Measurements from ENCODE around the gene SLIT3. TPM values are rescaled to one million over a fixed set of nuclear protein-coding genes. Genes with fewer than 3 reads are reported as not detected.

The SLIT3 gene
- total and polyA plus RNA-seq, 2 experiments from 2014 or later, result 0.59 to 0.71 TPM

DNA sequence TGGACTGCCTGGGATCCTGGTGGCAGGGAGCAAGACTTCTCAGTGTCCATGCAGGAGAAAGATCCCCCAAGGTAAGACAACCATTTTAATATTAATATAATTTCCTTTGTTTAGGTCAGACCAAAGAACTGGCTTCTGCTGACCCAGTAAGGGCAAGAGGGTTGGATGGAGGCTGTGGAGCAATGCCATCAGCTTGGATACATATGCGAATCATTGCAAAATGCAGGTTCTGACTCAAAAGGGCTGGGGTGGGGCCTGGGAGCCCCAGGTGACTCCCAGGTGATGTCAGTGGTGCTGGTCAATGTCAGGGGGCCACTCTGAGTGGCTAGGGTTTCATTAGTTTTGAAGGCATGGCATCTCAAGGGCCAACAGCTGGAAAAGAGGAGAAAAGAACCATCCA is 632.9 kb downstream of the SLIT3 start:
- Histone ChIP-seq H3K9me2 (ENCODE audit: insufficient read depth) (no peaks in the 10 kb centered on the region), H3K4me2 (no peak overlapping the region), H3K79me2 (replicated peaks; ENCODE audit: insufficient read depth) (no peaks in the 10 kb centered on the region), H3K4me1 (ENCODE audit: insufficient read depth) (no peaks in the 10 kb centered on the region), H3F3A (replicated peaks; ENCODE audit: low read depth) (no peaks in the 10 kb centered on the region), H3K4me3 (no peak overlapping the region), H3K27ac (ENCODE audit: low read depth) (no peak overlapping the region), H3K36me3 (ENCODE audit: insufficient read depth) (no peaks in the 10 kb centered on the region), H2AFZ (no peak overlapping the region), H4K20me1 (replicated peaks; ENCODE audit: insufficient read depth) (no peaks in the 10 kb centered on the region), H3K27me3 (ENCODE audit: insufficient read depth) (no peaks in the 10 kb centered on the region)
- Mint-ChIP-seq H3K27ac (no peak overlapping the region), H3K36me3 (ENCODE audit: low read depth) (no peaks in the 10 kb centered on the region), H3K27me3 (ENCODE audit: insufficient read depth, low read depth, poor library complexity) (peaks cover 4% of the 10 kb centered on the region), H3K4me1 (peaks cover 3% of the 10 kb centered on the region; the same call in 1 of the 3 replicates), H3K9me3 (no peaks in the 10 kb centered on the region), H3K4me3 (no peak overlapping the region)
- ATAC-seq (no peak), DNase-seq (ENCODE audit: low spot score) (no peak)
- TF ChIP-seq, protein P1, sequence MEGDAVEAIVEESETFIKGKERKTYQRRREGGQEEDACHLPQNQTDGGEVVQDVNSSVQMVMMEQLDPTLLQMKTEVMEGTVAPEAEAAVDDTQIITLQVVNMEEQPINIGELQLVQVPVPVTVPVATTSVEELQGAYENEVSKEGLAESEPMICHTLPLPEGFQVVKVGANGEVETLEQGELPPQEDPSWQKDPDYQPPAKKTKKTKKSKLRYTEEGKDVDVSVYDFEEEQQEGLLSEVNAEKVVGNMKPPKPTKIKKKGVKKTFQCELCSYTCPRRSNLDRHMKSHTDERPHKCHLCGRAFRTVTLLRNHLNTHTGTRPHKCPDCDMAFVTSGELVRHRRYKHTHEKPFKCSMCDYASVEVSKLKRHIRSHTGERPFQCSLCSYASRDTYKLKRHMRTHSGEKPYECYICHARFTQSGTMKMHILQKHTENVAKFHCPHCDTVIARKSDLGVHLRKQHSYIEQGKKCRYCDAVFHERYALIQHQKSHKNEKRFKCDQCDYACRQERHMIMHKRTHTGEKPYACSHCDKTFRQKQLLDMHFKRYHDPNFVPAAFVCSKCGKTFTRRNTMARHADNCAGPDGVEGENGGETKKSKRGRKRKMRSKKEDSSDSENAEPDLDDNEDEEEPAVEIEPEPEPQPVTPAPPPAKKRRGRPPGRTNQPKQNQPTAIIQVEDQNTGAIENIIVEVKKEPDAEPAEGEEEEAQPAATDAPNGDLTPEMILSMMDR (conservative IDR thresholded peaks at IDR 0.05; ENCODE audit: low read depth in 2 of 2), result no peak
- TF ChIP-seq JUNB (IDR thresholded peaks at IDR 0.05; ENCODE audit: unreplicated experiment) (no peak), ZNF114 (CRISPR knock-in tag; IDR thresholded peaks at IDR 0.05) (no peak)

DNA sequence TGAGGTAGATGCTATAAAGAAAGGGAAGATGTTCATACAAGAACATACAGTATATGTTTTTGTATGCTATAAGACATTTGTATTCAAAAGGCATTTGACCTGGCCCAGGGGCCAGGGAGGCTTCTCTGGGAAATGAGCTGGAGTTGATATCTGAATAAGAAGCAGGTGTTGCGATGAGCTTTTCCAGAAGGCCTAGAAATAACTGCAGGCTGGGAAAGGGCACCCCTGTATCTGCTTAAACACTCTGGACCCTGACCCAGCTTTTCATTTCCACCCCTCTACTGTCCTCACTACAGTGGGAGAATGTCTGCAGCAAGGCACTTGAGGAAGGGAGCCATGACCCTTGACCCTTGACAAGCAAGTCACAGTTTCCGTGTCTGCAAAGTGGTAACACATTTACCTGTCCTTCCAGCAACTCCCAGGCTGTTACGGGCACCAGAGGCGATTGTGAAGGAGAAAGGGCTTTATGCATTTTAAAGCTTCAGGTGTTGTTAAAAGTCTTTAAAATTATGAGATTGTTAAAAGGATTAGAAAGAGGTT is 633.6 kb downstream of the SLIT3 start:
- H2AFZ ChIP-seq, result no peak overlapping the region
- H3K9me2 ChIP-seq (ENCODE audit: insufficient read depth), result no peaks in the 10 kb centered on the region
- no peaks in the 10 kb centered on the region for H3F3A ChIP-seq (replicated peaks; ENCODE audit: low read depth)
- H3K27ac Mint-ChIP-seq, result no peak overlapping the region
- H3K4me2 ChIP-seq, result no peak overlapping the region
- no peaks in the 10 kb centered on the region for H3K79me2 ChIP-seq (replicated peaks; ENCODE audit: insufficient read depth)
- H3K9me3 Mint-ChIP-seq, result no peaks in the 10 kb centered on the region
- no peak for ATAC-seq
- no peak overlapping the region for H3K4me3 Mint-ChIP-seq
- H3K27ac ChIP-seq (ENCODE audit: low read depth), result no peak overlapping the region
- H3K4me1 ChIP-seq (ENCODE audit: insufficient read depth), result no peaks in the 10 kb centered on the region
- no peaks in the 10 kb centered on the region for H3K27me3 ChIP-seq (ENCODE audit: insufficient read depth)
- H3K4me1 Mint-ChIP-seq, result peaks cover 3% of the 10 kb centered on the region; the same call in 1 of the 3 replicates
- no peak overlapping the region for H3K4me3 ChIP-seq
- no peaks in the 10 kb centered on the region for H3K36me3 ChIP-seq (ENCODE audit: insufficient read depth)
- H3K27me3 Mint-ChIP-seq (ENCODE audit: insufficient read depth, low read depth, poor library complexity), result peaks cover 4% of the 10 kb centered on the region
- no peaks in the 10 kb centered on the region for H4K20me1 ChIP-seq (replicated peaks; ENCODE audit: insufficient read depth)
- H3K36me3 Mint-ChIP-seq (ENCODE audit: low read depth), result no peaks in the 10 kb centered on the region
- DNase-seq (ENCODE audit: low spot score), result no peak
- TF ChIP-seq ZNF114 (CRISPR knock-in tag; IDR thresholded peaks at IDR 0.05) (no peak), EZH2 (IDR thresholded peaks at IDR 0.05; ENCODE audit: low read depth, unreplicated experiment) (no peak), STAT1 (IDR thresholded peaks at IDR 0.05; ENCODE audit: unreplicated experiment) (no peak), EZH2phosphoT487 (IDR thresholded peaks at IDR 0.05; ENCODE audit: unreplicated experiment) (no peak), NANOG (IDR thresholded peaks at IDR 0.05; ENCODE audit: borderline replicate concordance) (no peak), CREB1 (CRISPR knock-in tag; IDR thresholded peaks at IDR 0.05; ENCODE audit: low read depth) (no peak), ETS1 (IDR thresholded peaks at IDR 0.05) (no peak)
- TF ChIP-seq, protein P1 (conservative IDR thresholded peaks at IDR 0.05; ENCODE audit: low read depth in 2 of 2), result no peak
- TF ChIP-seq, protein P2, sequence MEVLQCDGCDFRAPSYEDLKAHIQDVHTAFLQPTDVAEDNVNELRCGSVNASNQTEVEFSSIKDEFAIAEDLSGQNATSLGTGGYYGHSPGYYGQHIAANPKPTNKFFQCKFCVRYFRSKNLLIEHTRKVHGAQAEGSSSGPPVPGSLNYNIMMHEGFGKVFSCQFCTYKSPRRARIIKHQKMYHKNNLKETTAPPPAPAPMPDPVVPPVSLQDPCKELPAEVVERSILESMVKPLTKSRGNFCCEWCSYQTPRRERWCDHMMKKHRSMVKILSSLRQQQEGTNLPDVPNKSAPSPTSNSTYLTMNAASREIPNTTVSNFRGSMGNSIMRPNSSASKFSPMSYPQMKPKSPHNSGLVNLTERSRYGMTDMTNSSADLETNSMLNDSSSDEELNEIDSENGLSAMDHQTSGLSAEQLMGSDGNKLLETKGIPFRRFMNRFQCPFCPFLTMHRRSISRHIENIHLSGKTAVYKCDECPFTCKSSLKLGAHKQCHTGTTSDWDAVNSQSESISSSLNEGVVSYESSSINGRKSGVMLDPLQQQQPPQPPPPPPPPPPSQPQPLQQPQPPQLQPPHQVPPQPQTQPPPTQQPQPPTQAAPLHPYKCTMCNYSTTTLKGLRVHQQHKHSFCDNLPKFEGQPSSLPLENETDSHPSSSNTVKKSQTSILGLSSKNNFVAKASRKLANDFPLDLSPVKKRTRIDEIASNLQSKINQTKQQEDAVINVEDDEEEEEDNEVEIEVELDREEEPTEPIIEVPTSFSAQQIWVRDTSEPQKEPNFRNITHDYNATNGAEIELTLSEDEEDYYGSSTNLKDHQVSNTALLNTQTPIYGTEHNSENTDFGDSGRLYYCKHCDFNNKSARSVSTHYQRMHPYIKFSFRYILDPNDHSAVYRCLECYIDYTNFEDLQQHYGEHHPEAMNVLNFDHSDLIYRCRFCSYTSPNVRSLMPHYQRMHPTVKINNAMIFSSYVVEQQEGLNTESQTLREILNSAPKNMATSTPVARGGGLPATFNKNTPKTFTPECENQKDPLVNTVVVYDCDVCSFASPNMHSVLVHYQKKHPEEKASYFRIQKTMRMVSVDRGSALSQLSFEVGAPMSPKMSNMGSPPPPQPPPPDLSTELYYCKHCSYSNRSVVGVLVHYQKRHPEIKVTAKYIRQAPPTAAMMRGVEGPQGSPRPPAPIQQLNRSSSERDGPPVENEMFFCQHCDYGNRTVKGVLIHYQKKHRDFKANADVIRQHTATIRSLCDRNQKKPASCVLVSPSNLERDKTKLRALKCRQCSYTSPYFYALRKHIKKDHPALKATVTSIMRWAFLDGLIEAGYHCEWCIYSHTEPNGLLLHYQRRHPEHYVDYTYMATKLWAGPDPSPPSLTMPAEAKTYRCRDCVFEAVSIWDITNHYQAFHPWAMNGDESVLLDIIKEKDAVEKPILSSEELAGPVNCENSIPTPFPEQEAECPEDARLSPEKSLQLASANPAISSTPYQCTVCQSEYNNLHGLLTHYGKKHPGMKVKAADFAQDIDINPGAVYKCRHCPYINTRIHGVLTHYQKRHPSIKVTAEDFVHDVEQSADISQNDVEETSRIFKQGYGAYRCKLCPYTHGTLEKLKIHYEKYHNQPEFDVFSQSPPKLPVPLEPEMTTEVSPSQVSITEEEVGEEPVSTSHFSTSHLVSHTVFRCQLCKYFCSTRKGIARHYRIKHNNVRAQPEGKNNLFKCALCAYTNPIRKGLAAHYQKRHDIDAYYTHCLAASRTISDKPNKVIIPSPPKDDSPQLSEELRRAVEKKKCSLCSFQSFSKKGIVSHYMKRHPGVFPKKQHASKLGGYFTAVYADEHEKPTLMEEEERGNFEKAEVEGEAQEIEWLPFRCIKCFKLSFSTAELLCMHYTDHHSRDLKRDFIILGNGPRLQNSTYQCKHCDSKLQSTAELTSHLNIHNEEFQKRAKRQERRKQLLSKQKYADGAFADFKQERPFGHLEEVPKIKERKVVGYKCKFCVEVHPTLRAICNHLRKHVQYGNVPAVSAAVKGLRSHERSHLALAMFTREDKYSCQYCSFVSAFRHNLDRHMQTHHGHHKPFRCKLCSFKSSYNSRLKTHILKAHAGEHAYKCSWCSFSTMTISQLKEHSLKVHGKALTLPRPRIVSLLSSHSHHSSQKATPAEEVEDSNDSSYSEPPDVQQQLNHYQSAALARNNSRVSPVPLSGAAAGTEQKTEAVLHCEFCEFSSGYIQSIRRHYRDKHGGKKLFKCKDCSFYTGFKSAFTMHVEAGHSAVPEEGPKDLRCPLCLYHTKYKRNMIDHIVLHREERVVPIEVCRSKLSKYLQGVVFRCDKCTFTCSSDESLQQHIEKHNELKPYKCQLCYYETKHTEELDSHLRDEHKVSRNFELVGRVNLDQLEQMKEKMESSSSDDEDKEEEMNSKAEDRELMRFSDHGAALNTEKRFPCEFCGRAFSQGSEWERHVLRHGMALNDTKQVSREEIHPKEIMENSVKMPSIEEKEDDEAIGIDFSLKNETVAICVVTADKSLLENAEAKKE (CRISPR knock-in tag; IDR thresholded peaks at IDR 0.05), result no peak

Measured in GM23338 (cell line).